NCI-H774 (cell line): ENCODE data around the gene ART5.
A peak's percentile ranks its signal among the peaks of the same experiment; 100 is the strongest.

Experiments
- DNase-seq: peaks from one replicate; lab custom pipeline; 2025; lab: John Stamatoyannopoulos, UW

ART5 gene

GRCh38 chr11:3641701-3642070 is at the start of gene ART5:
TSS of gene ART5 (minus strand) at chr11:3641992. CDS start at chr11:3641862, 130 bp downstream.
- no peak for DNase-seq

- no peak for DNase-seq
Measured at GRCh38 chr11:3686751-3687150, 45.0 kb upstream of the ART5 start.

- DNase-seq, result no peak
Measured at GRCh38 chr11:3685923-3686322, 44.1 kb upstream of the ART5 start.

GRCh38 chr11:3684819-3685172 is 43.0 kb upstream of the ART5 start:
- no peak for DNase-seq

- no peak for DNase-seq
Measured at GRCh38 chr11:3684129-3684818, 42.5 kb upstream of the ART5 start.

GRCh38 chr11:3683039-3683438 is 41.2 kb upstream of the ART5 start:
- no peak for DNase-seq

- no peak for DNase-seq
Measured at GRCh38 chr11:3679077-3679476, 37.3 kb upstream of the ART5 start.

- no peak for DNase-seq
Measured at GRCh38 chr11:3675971-3676370, 34.2 kb upstream of the ART5 start.

GRCh38 chr11:3674189-3674588 is 32.4 kb upstream of the ART5 start:
- DNase-seq, result no peak

- DNase-seq, result no peak
Measured at GRCh38 chr11:3671334-3672254, 29.8 kb upstream of the ART5 start, which contains the start of gene CHRNA10. TSS of gene CHRNA10 (minus strand) at chr11:3671384. CDS start at chr11:3671312, 72 bp downstream.

GRCh38 chr11:3669742-3670183 is 28.0 kb upstream of the ART5 start:
- no peak for DNase-seq

- no peak for DNase-seq
Measured at GRCh38 chr11:3669128-3669527, 27.3 kb upstream of the ART5 start.

- DNase-seq, result no peak
Measured at GRCh38 chr11:3667149-3668035, 25.6 kb upstream of the ART5 start.

- no peak for DNase-seq
Measured at GRCh38 chr11:3666023-3666530, 24.3 kb upstream of the ART5 start.

- no peak for DNase-seq
Measured at GRCh38 chr11:3665336-3666022, 23.7 kb upstream of the ART5 start.

GRCh38 chr11:3664032-3664630 is 22.3 kb upstream of the ART5 start:
- no peak for DNase-seq

GRCh38 chr11:3662856-3663255 is 21.1 kb upstream of the ART5 start:
- DNase-seq, result no peak

GRCh38 chr11:3660960-3661359 is 19.2 kb upstream of the ART5 start:
- DNase-seq, result no peak

GRCh38 chr11:3659595-3660515 is 18.1 kb upstream of the ART5 start:
- peak; percentile 34 for DNase-seq

- no peak for DNase-seq
Measured at GRCh38 chr11:3658252-3658651, 16.5 kb upstream of the ART5 start.
